ENCODE data around the gene OCIAD1.

DNA sequence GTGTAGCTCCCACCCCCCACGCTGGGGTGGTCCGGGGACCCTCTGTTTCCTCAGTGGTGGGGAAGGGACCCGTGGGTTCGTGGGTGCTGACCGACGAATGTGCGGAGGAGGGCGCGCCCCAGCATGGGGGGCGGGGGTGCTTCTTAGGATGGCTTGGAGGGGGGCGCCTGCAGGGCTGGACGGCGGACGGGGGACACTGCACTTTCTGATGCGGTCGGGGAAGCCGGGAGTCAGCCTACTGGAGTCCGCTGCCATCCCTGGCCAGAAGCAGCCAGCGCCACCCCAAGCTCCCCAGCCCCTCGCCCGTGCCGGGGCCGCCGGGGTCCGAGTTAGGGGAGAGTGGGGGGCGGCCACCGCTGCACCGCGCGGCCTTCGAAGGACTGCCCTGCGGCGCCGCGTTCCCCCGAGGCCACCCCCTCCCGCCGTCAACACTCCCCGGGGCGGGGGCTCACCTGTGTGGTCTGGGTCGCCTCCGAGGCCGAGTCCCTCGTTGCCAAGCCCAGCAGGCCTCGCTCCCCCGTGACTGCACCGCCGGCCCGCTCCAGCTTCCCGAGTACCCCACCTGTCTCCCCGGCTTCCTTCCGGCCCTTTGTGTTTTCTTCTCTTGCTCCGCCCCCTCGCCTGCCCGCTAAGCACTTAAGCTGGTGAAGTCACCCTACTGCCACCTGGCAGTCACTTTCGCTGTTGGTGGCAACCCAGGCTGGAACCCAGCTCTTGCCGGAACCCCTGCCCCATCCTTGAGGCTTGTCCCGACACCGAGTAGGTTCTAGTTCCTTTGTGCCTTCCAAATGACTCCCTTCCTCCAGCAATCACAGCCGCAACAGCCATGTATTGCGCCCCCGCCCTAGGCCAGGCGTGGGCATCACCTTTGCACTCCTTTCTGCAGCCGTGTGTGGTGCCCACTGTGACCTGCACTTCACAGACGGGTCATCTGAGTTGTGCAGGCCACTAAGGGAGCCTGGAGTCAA, 75.6 kb downstream of the OCIAD1 start, which contains the start of gene OCIAD2:
- TF ChIP-seq, protein P1, sequence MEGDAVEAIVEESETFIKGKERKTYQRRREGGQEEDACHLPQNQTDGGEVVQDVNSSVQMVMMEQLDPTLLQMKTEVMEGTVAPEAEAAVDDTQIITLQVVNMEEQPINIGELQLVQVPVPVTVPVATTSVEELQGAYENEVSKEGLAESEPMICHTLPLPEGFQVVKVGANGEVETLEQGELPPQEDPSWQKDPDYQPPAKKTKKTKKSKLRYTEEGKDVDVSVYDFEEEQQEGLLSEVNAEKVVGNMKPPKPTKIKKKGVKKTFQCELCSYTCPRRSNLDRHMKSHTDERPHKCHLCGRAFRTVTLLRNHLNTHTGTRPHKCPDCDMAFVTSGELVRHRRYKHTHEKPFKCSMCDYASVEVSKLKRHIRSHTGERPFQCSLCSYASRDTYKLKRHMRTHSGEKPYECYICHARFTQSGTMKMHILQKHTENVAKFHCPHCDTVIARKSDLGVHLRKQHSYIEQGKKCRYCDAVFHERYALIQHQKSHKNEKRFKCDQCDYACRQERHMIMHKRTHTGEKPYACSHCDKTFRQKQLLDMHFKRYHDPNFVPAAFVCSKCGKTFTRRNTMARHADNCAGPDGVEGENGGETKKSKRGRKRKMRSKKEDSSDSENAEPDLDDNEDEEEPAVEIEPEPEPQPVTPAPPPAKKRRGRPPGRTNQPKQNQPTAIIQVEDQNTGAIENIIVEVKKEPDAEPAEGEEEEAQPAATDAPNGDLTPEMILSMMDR (IDR thresholded peaks at IDR 0.05): peak in 2 of 5 experiments; percentile 28 to 42
- TF ChIP-seq POLR2A (IDR thresholded peaks at IDR 0.05) (peak; percentile 78), POLR2AphosphoS5 (IDR thresholded peaks at IDR 0.05) (peak; percentile 31 to 75 (median 72)), EP300 (IDR thresholded peaks at IDR 0.05; ENCODE audit: low read depth) (no peak)
